HFFc6 (cell line): ENCODE measurements around the gene AOPEP. TPM values are rescaled to one million over a fixed set of nuclear protein-coding genes. Genes with fewer than 3 reads are reported as not detected.
A peak's percentile ranks its signal among the peaks of the same experiment; 100 is the strongest.

Source experiments
- DNase-seq: peaks from one replicate; pipeline ENCODE4 v3.0.0-alpha.2; 2018
- H3K27ac Mint-ChIP-seq: 2 replicates; pipeline ENCODE4 v1.8.0; 2020; ENCODE audit warnings: mild to moderate bottlenecking, mixed read lengths
- H3K27me3 Mint-ChIP-seq: 2 replicates; pipeline ENCODE4 v1.8.0; 2021; ENCODE audit warnings: mild to moderate bottlenecking, moderate library complexity, mixed read lengths; ENCODE audit not compliant: insufficient read depth
- H3K36me3 Mint-ChIP-seq: 2 replicates; pipeline ENCODE4 v1.8.0; 2021; ENCODE audit warnings: low read depth, mixed read lengths
- H3K4me1 Mint-ChIP-seq: 2 replicates; pipeline ENCODE4 v1.8.0; 2020; ENCODE audit warnings: low read depth, mixed read lengths
- H3K4me3 Mint-ChIP-seq: 2 replicates; pipeline ENCODE4 v1.8.0; 2020; ENCODE audit warnings: mild to moderate bottlenecking, moderate library complexity, mixed read lengths
- H3K9me3 Mint-ChIP-seq: 2 replicates; pipeline ENCODE4 v1.8.0; 2020; ENCODE audit warnings: mild to moderate bottlenecking, mixed read lengths
- CTCF ChIP-seq: fragments of 200-600 bp; sonication (generic); IDR thresholded peaks from 2 replicates; pipeline ENCODE4 v1.5.0; 2021; ENCODE audit warnings: antibody characterized with exemption, mild to moderate bottlenecking
- total RNA-seq, 6 experiments: library from RNA; stranded (reverse); fragmentation: NEBNext Ultra II Directional; extraction: Animal tissue kit (Norgen Biotek cat#: 25700); gene quantifications; 2 replicates in 1 of 6; 3 replicates in 5 of 6; pipeline ENCODE4 v1.2.3, GENCODE V29; 2021

AOPEP gene
- total RNA-seq, 6 experiments from 2014 or later, result 32.2 to 46.6 (median 36.3) TPM

GRCh38 chr9:94725293-94725692 is 1.2 kb upstream of the AOPEP start:
- H3K4me1 Mint-ChIP-seq, result peaks cover 7% of the 10 kb centered on the region; the same call in 1 of the 2 replicates
- peaks cover 4% of the 10 kb centered on the region; the same call in 1 of the 2 replicates for H3K36me3 Mint-ChIP-seq
- TF ChIP-seq CTCF, result no peak
- H3K27me3 Mint-ChIP-seq, result peaks cover 2% of the 10 kb centered on the region; the same call in 1 of the 2 replicates
- H3K27ac Mint-ChIP-seq, result no peak overlapping the region
- no peak for DNase-seq
- no peaks in the 10 kb centered on the region for H3K9me3 Mint-ChIP-seq
- H3K4me3 Mint-ChIP-seq, result no peak overlapping the region

GRCh38 chr9:94728719-94729118 is 2.2 kb downstream of the AOPEP start:
- no peak overlapping the region for H3K4me3 Mint-ChIP-seq
- H3K27ac Mint-ChIP-seq, result no peak overlapping the region
- peaks cover 4% of the 10 kb centered on the region; the same call in 1 of the 2 replicates for H3K36me3 Mint-ChIP-seq
- peaks cover 7% of the 10 kb centered on the region; the same call in 1 of the 2 replicates for H3K4me1 Mint-ChIP-seq
- DNase-seq, result no peak
- TF ChIP-seq CTCF, result no peak
- no peaks in the 10 kb centered on the region for H3K9me3 Mint-ChIP-seq
- H3K27me3 Mint-ChIP-seq, result peaks cover 2% of the 10 kb centered on the region; the same call in 1 of the 2 replicates

- peaks cover 7% of the 10 kb centered on the region; the same call in 1 of the 2 replicates for H3K4me1 Mint-ChIP-seq
- peaks cover 2% of the 10 kb centered on the region; the same call in 1 of the 2 replicates for H3K27me3 Mint-ChIP-seq
- no peak for DNase-seq
- TF ChIP-seq CTCF, result peak; percentile 28; the same call in 1 of the 2 replicates
- H3K9me3 Mint-ChIP-seq, result no peaks in the 10 kb centered on the region
- H3K27ac Mint-ChIP-seq, result no peak overlapping the region
- no peak overlapping the region for H3K4me3 Mint-ChIP-seq
- H3K36me3 Mint-ChIP-seq, result peaks cover 4% of the 10 kb centered on the region; the same call in 1 of the 2 replicates
These were observed 2.7 kb downstream of the AOPEP start for GRCh38 chr9:94729199-94729598.

- peaks cover 5% of the 10 kb centered on the region; the same call in 1 of the 2 replicates for H3K36me3 Mint-ChIP-seq
- H3K4me1 Mint-ChIP-seq, result no peaks in the 10 kb centered on the region
- H3K9me3 Mint-ChIP-seq, result no peaks in the 10 kb centered on the region
- H3K4me3 Mint-ChIP-seq, result no peak overlapping the region
- no peak for DNase-seq
- no peak overlapping the region for H3K27ac Mint-ChIP-seq
- TF ChIP-seq CTCF, result no peak
- no peaks in the 10 kb centered on the region for H3K27me3 Mint-ChIP-seq
These were observed 7.7 kb downstream of the AOPEP start for GRCh38 chr9:94734054-94734754.

GRCh38 chr9:94736759-94737158 is 10.3 kb downstream of the AOPEP start:
- Mint-ChIP-seq H3K27me3 (no peaks in the 10 kb centered on the region), H3K27ac (no peak overlapping the region), H3K9me3 (no peaks in the 10 kb centered on the region), H3K4me3 (no peak overlapping the region), H3K4me1 (no peaks in the 10 kb centered on the region), H3K36me3 (peaks cover 5% of the 10 kb centered on the region; the same call in 1 of the 2 replicates)
- no peak for DNase-seq
- TF ChIP-seq CTCF, result no peak
